PFSK-1 (cell line): Measurements from ENCODE around the gene TNFRSF4.

Experiments used
- FOXP2 ChIP-seq: optimal IDR thresholded peaks from 2 replicates; pipeline ENCODE3; 2011; ENCODE audit warnings: borderline replicate concordance, control low read depth, inconsistent platforms; ENCODE audit not compliant: insufficient read depth; ENCODE audit errors: extremely low read length, extremely low read depth
- POLR2AphosphoS5 ChIP-seq: IDR thresholded peaks from 2 replicates; pipeline ENCODE4 v1.6.1; 2012; ENCODE audit warnings: low read depth, mild to moderate bottlenecking, control low read depth, low read length, moderate library complexity
- REST ChIP-seq, 2 experiments: IDR thresholded peaks; 2 replicates each; pipeline versions ENCODE4 v1.6.1 to v1.8.0; 2011 to 2012; ENCODE audit warnings: low read depth in 2 of 2, low read length in 2 of 2, control low read depth in 1 of 2, inconsistent platforms in 1 of 2, mild to moderate bottlenecking in 1 of 2, moderate library complexity in 1 of 2; ENCODE audit not compliant: insufficient read depth in 1 of 2
- SIN3A ChIP-seq: IDR thresholded peaks from 2 replicates; pipeline ENCODE4 v1.6.1; 2012; ENCODE audit warnings: mild to moderate bottlenecking, low read length, moderate library complexity, borderline replicate concordance; ENCODE audit not compliant: insufficient read depth
- TAF1 ChIP-seq: IDR thresholded peaks from 2 replicates; pipeline ENCODE4 v1.6.1; 2012; ENCODE audit warnings: low read length, control low read depth, borderline replicate concordance; ENCODE audit not compliant: insufficient read depth

The TNFRSF4 gene

GRCh38 chr1:1198423-1199140 lies 15.4 kb downstream of the TNFRSF4 start:
- TF ChIP-seq FOXP2 (no peak), POLR2AphosphoS5 (no peak), TAF1 (no peak), REST (IDR thresholded peaks at IDR 0.05; ENCODE audit: insufficient read depth in 1 of 2, low read depth in 2 of 2, low read length in 2 of 2) (no peak), SIN3A (no peak)

- TF ChIP-seq POLR2AphosphoS5 (no peak), REST (IDR thresholded peaks at IDR 0.05; ENCODE audit: insufficient read depth in 1 of 2, low read depth in 2 of 2, low read length in 2 of 2) (no peak), TAF1 (no peak), FOXP2 (no peak), SIN3A (no peak)
Measured at GRCh38 chr1:1197551-1198422, 16.2 kb downstream of the TNFRSF4 start.

- TF ChIP-seq SIN3A, result no peak
- no peak for TF ChIP-seq TAF1
- no peak for TF ChIP-seq POLR2AphosphoS5
- no peak for TF ChIP-seq REST (IDR thresholded peaks at IDR 0.05; ENCODE audit: insufficient read depth in 1 of 2, low read depth in 2 of 2, low read length in 2 of 2)
- TF ChIP-seq FOXP2, result no peak
Measured at GRCh38 chr1:1197188-1197500, 16.8 kb downstream of the TNFRSF4 start.

- no peak for TF ChIP-seq SIN3A
- no peak for TF ChIP-seq POLR2AphosphoS5
- no peak for TF ChIP-seq TAF1
- no peak for TF ChIP-seq FOXP2
- no peak for TF ChIP-seq REST (IDR thresholded peaks at IDR 0.05; ENCODE audit: insufficient read depth in 1 of 2, low read depth in 2 of 2, low read length in 2 of 2)
Measured at GRCh38 chr1:1196431-1197187, 17.3 kb downstream of the TNFRSF4 start.
